K562 (cell line): ENCODE results near the gene ZNF429. TPM values are rescaled to one million over a fixed set of nuclear protein-coding genes. Genes with fewer than 3 reads are reported as not detected.

Experiments
- CHD4 ChIP-seq: fragments of 200-600 bp; sonication (generic); IDR thresholded peaks from 3 replicates; pipeline ENCODE4 v1.6.1; 2012; ENCODE audit warnings: low read depth, mild to moderate bottlenecking, mixed read lengths, low read length, inconsistent platforms; ENCODE audit not compliant: insufficient read depth, insufficient replicate concordance, poor library complexity, severe bottlenecking
- GATAD2B ChIP-seq: fragments of 450-650 bp; IDR thresholded peaks from 2 replicates; pipeline ENCODE4 v1.6.1; 2017; ENCODE audit warnings: mild to moderate bottlenecking, borderline replicate concordance
- PKNOX1 ChIP-seq: fragments of 450-650 bp; IDR thresholded peaks from 2 replicates; pipeline ENCODE4 v1.6.1; 2016
- PRPF4 ChIP-seq: fragments of 200-400 bp; formaldehyde crosslinking; IDR thresholded peaks from one replicate; pipeline ENCODE4 v1.6.1; 2017; ENCODE audit warnings: low read length, low read depth, mild to moderate bottlenecking; ENCODE audit not compliant: insufficient read depth, poor library complexity, severe bottlenecking
- RB1 ChIP-seq: fragments of 450-650 bp; IDR thresholded peaks from 2 replicates; pipeline ENCODE4 v1.6.1; 2017; ENCODE audit warnings: low read depth, mild to moderate bottlenecking
- SIN3B ChIP-seq: fragments of 450-650 bp; IDR thresholded peaks from 2 replicates; pipeline ENCODE4 v1.6.1; 2017; ENCODE audit warnings: low read depth, mild to moderate bottlenecking, moderate library complexity
- TAL1 ChIP-seq: fragments of 450-650 bp; IDR thresholded peaks from 2 replicates; pipeline ENCODE4 v1.6.1; 2016; ENCODE audit warnings: mild to moderate bottlenecking
- TBP ChIP-seq: optimal IDR thresholded peaks from 2 replicates; pipeline ENCODE3; 2011; ENCODE audit warnings: low read depth, low read length, improper control_type of control experiment
- THRAP3 ChIP-seq: fragments of 450-650 bp; IDR thresholded peaks from 2 replicates; pipeline ENCODE4 v1.6.1; 2016; ENCODE audit warnings: mild to moderate bottlenecking, inconsistent platforms, borderline replicate concordance
- ZNF589 ChIP-seq: fragments of 200-800 bp; sonication (Bioruptor generic); IDR thresholded peaks from 2 replicates; pipeline ENCODE4 v1.6.1; 2016; ENCODE audit warnings: low read depth, missing genetic modification characterization, missing compliant biosample characterization
- polyA plus RNA-seq, 8 experiments: library from polyadenylated mRNA; depleted of rRNA in 4 of 8; stranded (reverse) in 5 of 8; unstranded in 3 of 8; fragments of >200 nt; fragmentation: Nextera tagmentation in 2 of 8; fragmentation: Illumina TruSeq in 1 of 8; extraction: Ambion mirVana in 2 of 8; extraction: Trizol in 1 of 8; gene quantifications; 2 replicates each; pipeline versions ENCODE4 v1.2.1 to v1.2.3, GENCODE V29; 2011 to 2014; ENCODE audit warnings: inconsistent platforms in 1 of 8, missing spikeins in 1 of 8
- total RNA-seq, 7 experiments: library from RNA; depleted of rRNA in 6 of 7; stranded (reverse); fragments of >200 nt in 6 of 7; fragmentation: Illumina TruSeq in 2 of 7; extraction: Trizol in 2 of 7; gene quantifications; 2 replicates each; pipeline versions ENCODE4 v1.2.1 to v1.2.3, GENCODE V29; 2011 to 2021; ENCODE audit warnings: low replicate concordance in 1 of 7
- TF ChIP-seq, protein P1 (sequence below): fragments of 250-450 bp; sonication (Bioruptor Pico); IDR thresholded peaks from 2 replicates; pipeline ENCODE4 v1.5.0; 2021; ENCODE audit warnings: mild to moderate bottlenecking, moderate library complexity

The ZNF429 gene
- total and polyA plus RNA-seq, 9 of the 15 experiments (the other 6 are each of a cell fraction or from before 2014, with no cell fraction given) = 11.4 to 24.5 (median 16.3) TPM

DNA sequence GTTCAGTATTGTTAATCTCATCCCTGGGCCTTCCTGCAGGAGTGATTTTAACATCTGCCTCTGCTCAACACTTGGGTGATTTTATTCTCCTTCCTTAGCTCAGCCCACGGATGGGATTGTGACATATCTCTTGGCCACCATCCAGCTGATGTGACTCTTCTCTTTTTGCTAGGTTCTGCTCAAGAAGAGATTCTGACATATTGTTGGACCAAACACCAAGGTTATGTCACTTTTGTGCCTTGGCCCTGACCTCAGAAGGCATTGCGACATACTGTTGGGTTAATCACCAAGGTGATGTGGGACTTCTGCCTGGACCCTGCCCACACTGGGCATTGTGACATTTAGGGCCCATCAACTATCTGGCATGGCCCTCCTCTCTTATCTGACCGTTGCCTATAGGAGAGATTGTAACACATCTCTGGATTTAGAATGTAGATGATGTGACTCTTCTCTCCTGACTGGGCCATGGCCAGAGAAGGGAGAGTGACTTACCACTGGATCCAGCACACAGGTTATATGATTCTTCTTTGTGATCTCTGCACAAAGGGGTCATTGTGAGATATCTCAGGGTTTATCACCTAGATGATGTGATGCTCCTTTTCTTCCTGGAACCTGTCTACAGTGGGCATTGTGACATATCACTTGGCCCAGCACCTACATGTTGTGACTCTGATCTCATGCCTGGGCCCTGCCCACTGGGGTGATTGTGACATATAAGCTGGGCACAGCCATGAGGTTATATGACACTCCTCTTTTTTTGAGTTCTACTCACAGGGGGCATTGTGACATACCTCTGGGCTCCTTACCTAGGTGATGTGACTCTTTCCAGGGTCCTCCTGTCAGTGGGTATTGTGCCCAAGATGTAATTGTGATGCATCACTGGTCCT is 88.8 kb downstream of the ZNF429 start (continued):
- peak; percentile 84 for TF ChIP-seq PKNOX1
- TF ChIP-seq GATAD2B = peak; percentile 36; the same call in 1 of the 2 replicates
- TF ChIP-seq SIN3B = no peak
- TF ChIP-seq TBP = peak; percentile 16
- no peak for TF ChIP-seq THRAP3
- no peak for TF ChIP-seq RB1
- no peak for TF ChIP-seq PRPF4
- TF ChIP-seq, protein P1, sequence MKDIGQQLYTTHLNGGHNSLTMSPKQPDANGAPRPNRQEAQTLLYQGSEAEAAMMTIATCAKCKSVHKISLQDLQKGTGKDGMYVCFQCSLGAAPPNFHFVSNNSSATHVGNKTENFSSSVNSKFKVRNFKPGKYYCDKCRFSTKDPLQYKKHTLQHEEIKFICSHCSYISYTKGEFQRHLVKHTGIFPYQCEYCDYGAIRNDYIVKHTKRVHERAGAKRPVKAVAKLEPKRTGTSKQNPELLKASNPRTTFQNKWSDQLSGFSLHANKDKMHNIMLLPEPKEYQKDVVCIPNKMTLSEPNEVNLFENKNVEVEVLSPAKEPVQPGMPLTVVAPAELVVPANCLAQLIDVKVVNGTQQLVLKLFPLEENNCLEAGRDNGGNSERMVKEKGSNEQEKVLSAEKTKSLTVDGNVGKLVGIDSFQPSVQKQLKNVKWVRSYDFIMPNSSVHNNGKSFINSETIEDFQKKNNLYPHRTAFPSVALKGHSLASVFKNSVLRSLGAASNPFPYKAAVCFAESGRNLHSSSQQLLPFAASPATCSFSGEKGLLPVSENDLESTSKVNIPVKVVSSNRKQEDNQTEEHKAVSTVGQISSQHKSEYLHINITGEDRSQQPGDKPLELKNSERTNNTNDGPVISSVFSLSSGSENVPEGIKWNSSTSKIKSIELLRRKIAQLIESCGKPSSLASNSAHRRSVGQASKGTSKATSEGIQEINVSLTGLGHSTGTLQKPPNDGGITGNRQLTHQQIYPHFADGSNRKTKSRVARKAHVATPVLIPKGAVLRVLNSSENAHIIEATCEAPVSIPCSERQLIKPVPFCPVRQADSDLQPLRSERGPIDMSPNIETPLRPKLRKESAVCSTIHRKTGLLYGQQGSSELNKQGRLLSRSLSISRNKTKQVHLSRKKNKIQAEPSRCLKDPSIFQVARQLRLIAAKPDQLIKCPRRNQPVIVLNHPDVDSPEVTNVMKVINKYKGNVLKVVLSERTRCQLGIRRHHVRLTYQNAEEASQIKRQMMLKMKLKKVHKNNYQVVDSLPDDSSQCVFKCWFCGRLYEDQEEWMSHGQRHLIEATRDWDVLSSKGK (CRISPR knock-in tag) = no peak
- TF ChIP-seq TAL1 = peak; percentile 56
- peak; percentile 49; the same call in 1 of the 2 replicates for TF ChIP-seq ZNF589
- no peak for TF ChIP-seq CHD4
